Neural cell (in vitro differentiated cells): ENCODE data around the gene REV1. TPM values are rescaled to one million over a fixed set of nuclear protein-coding genes. Genes with fewer than 3 reads are reported as not detected.

Experiments
- H2AFZ ChIP-seq: fragments of 200-600, 300-800 bp; sonication (generic), shearing (Covaris generic); 2 replicates; pipeline ENCODE4 v1.6.0; 2014; ENCODE audit warnings: low read depth, mild to moderate bottlenecking, antibody characterized with exemption, low read length, moderate library complexity
- H3F3A ChIP-seq: fragments of 200-600 bp; shearing (Covaris generic); 2 replicates; pipeline ENCODE4 v1.6.1; 2016; ENCODE audit warnings: mild to moderate bottlenecking, moderate library complexity, mixed read lengths, antibody characterized with exemption, low read length; ENCODE audit not compliant: insufficient read depth, poor library complexity, severe bottlenecking
- H3K27ac ChIP-seq: fragments of 200-600, 300-800 bp; sonication (generic), shearing (Covaris generic); 2 replicates; pipeline ENCODE4 v1.5.1; 2014; ENCODE audit warnings: mild to moderate bottlenecking, low read length, moderate library complexity
- H3K27me3 ChIP-seq: fragments of 300-800, 200-600 bp; sonication (generic), shearing (Covaris generic); 2 replicates; pipeline ENCODE4 v1.6.0; 2014; ENCODE audit warnings: mild to moderate bottlenecking, low read depth, low read length, moderate library complexity; ENCODE audit not compliant: insufficient read depth
- H3K36me3 ChIP-seq: fragments of 300-800, 200-600 bp; sonication (generic), shearing (Covaris generic); 2 replicates; pipeline ENCODE4 v1.5.1; 2014; ENCODE audit warnings: mild to moderate bottlenecking, antibody characterized with exemption, low read length, moderate library complexity; ENCODE audit not compliant: insufficient read depth
- H3K4me2 ChIP-seq: fragments of 300-800, 200-600 bp; sonication (generic), shearing (Covaris generic); 2 replicates; pipeline ENCODE4 v1.6.0; 2014; ENCODE audit warnings: mild to moderate bottlenecking, low read length
- H3K4me3 ChIP-seq: fragments of 300-800, 200-600 bp; sonication (generic), shearing (Covaris generic); 2 replicates; pipeline ENCODE4 v1.5.1; 2014; ENCODE audit warnings: mild to moderate bottlenecking, low read length, moderate library complexity
- H3K79me2 ChIP-seq: fragments of 200-600 bp; shearing (Covaris generic); replicated peaks from 2 replicates; pipeline ENCODE4 v1.6.0; 2014; ENCODE audit warnings: mild to moderate bottlenecking, low read length, moderate library complexity; ENCODE audit not compliant: insufficient read depth
- H3K9ac ChIP-seq: fragments of 300-800, 200-600 bp; sonication (generic), shearing (Covaris generic); 2 replicates; pipeline ENCODE4 v1.6.1; 2016; ENCODE audit warnings: mild to moderate bottlenecking, low read length, mixed read lengths
- H3K9me2 ChIP-seq: fragments of 200-600 bp; shearing (Covaris generic); 2 replicates; pipeline ENCODE4 v1.6.1; 2016; ENCODE audit warnings: mild to moderate bottlenecking, low read length, mixed read lengths; ENCODE audit not compliant: insufficient read depth
- H3K9me3 ChIP-seq: fragments of 200-600, 300-800 bp; sonication (generic), shearing (Covaris generic); 2 replicates; pipeline ENCODE4 v1.6.1; 2016; ENCODE audit warnings: mild to moderate bottlenecking, mixed run types, low read length, moderate library complexity, mixed read lengths
- H4K20me1 ChIP-seq: fragments of 200-600 bp; shearing (Covaris generic); 2 replicates; pipeline ENCODE4 v1.6.1; 2016; ENCODE audit warnings: mild to moderate bottlenecking, mixed run types; ENCODE audit not compliant: insufficient read depth
- CTCF ChIP-seq: fragments of 450-650 bp; IDR thresholded peaks from 2 replicates; pipeline ENCODE4 v1.5.1; 2014; ENCODE audit warnings: antibody characterized with exemption, mild to moderate bottlenecking, moderate library complexity; ENCODE audit not compliant: poor library complexity, severe bottlenecking
- EP300 ChIP-seq: fragments of 450-650 bp; conservative IDR thresholded peaks from 2 replicates; pipeline ENCODE4 v1.6.1; 2014; ENCODE audit warnings: antibody characterized with exemption, mild to moderate bottlenecking, moderate library complexity; ENCODE audit not compliant: poor library complexity, severe bottlenecking
- EZH2 ChIP-seq: fragments of 200-600, 300-800 bp; shearing (Covaris generic), sonication (generic); IDR thresholded peaks from 2 replicates; pipeline ENCODE4 v1.6.1; 2014; ENCODE audit warnings: antibody characterized with exemption, low read length, borderline replicate concordance, mild to moderate bottlenecking; ENCODE audit not compliant: insufficient read depth, poor library complexity, severe bottlenecking
- MXI1 ChIP-seq: fragments of 450-650 bp; conservative IDR thresholded peaks from 2 replicates; pipeline ENCODE4 v1.6.1; 2014; ENCODE audit warnings: antibody characterized with exemption, mild to moderate bottlenecking; ENCODE audit not compliant: poor library complexity, severe bottlenecking
- POLR2AphosphoS5 ChIP-seq: IDR thresholded peaks from 2 replicates; pipeline ENCODE4 v1.6.1; 2012
- RAD21 ChIP-seq: fragments of 450-650 bp; conservative IDR thresholded peaks from 2 replicates; pipeline ENCODE4 v1.6.1; 2014; ENCODE audit warnings: antibody characterized with exemption, mild to moderate bottlenecking, moderate library complexity
- REST ChIP-seq: IDR thresholded peaks from 2 replicates; pipeline ENCODE4 v1.6.1; 2012; ENCODE audit warnings: borderline replicate concordance
- SMC3 ChIP-seq: fragments of 450-650 bp; conservative IDR thresholded peaks from 2 replicates; pipeline ENCODE4 v1.6.1; 2014; ENCODE audit warnings: antibody characterized with exemption, mild to moderate bottlenecking, moderate library complexity; ENCODE audit not compliant: poor library complexity
- TAF1 ChIP-seq: IDR thresholded peaks from 2 replicates; pipeline ENCODE4 v1.6.1; 2012; ENCODE audit warnings: low read depth
- polyA plus RNA-seq: library from polyadenylated mRNA; depleted of rRNA; stranded (reverse); fragments of >200 nt; gene quantifications from 2 replicates; pipeline ENCODE4 v1.2.3, GENCODE V29; 2014

The REV1 gene
- polyA plus RNA-seq, 1 donor from 2014 or later: 84.1 TPM

- Histone ChIP-seq H3K4me2 (no peak overlapping the region), H3K9me3 (no peaks in the 10 kb centered on the region), H2AFZ (no peak overlapping the region), H3K9ac (no peak overlapping the region), H3K9me2 (no peaks in the 10 kb centered on the region), H3K27me3 (peaks cover 28% of the 10 kb centered on the region), H4K20me1 (no peaks in the 10 kb centered on the region), H3K4me3 (no peak overlapping the region), H3K79me2 (no peaks in the 10 kb centered on the region), H3K27ac (no peak overlapping the region), H3F3A (no peaks in the 10 kb centered on the region), H3K36me3 (no peaks in the 10 kb centered on the region)
- no peak for TF ChIP-seq MXI1
- no peak for TF ChIP-seq EP300
- no peak for TF ChIP-seq TAF1
- no peak for TF ChIP-seq POLR2AphosphoS5
- no peak for TF ChIP-seq REST
- TF ChIP-seq CTCF: no peak
- no peak for TF ChIP-seq SMC3
- TF ChIP-seq EZH2: no peak
These were observed 34.2 kb upstream of the REV1 start for GRCh38 chr2:99524056-99524455.

GRCh38 chr2:99522157-99522556 is 32.3 kb upstream of the REV1 start:
- Histone ChIP-seq H2AFZ (no peak overlapping the region), H3K4me3 (no peak overlapping the region), H3K4me2 (no peak overlapping the region), H3K79me2 (no peaks in the 10 kb centered on the region), H3K9ac (no peak overlapping the region), H3K36me3 (no peaks in the 10 kb centered on the region), H3F3A (no peaks in the 10 kb centered on the region), H4K20me1 (no peaks in the 10 kb centered on the region), H3K27ac (no peak overlapping the region), H3K9me3 (no peaks in the 10 kb centered on the region), H3K27me3 (peaks cover 15% of the 10 kb centered on the region), H3K9me2 (no peaks in the 10 kb centered on the region)
- TF ChIP-seq EZH2 (no peak), TAF1 (no peak)

- H4K20me1 ChIP-seq: no peaks in the 10 kb centered on the region
- H3K36me3 ChIP-seq: no peaks in the 10 kb centered on the region
- H3K4me2 ChIP-seq: no peak overlapping the region
- no peaks in the 10 kb centered on the region for H3K79me2 ChIP-seq
- no peaks in the 10 kb centered on the region for H3K9me3 ChIP-seq
- TF ChIP-seq TAF1 (no peak), SMC3 (no peak), CTCF (no peak), MXI1 (no peak), EZH2 (no peak), RAD21 (no peak), EP300 (no peak), REST (no peak), POLR2AphosphoS5 (no peak)
- peaks cover 10% of the 10 kb centered on the region for H3K27me3 ChIP-seq
- H3K9ac ChIP-seq: no peak overlapping the region
- H3K4me3 ChIP-seq: no peak overlapping the region
- H3K27ac ChIP-seq: no peak overlapping the region
- no peaks in the 10 kb centered on the region for H3F3A ChIP-seq
- H3K9me2 ChIP-seq: no peaks in the 10 kb centered on the region
- H2AFZ ChIP-seq: no peak overlapping the region
These were observed 31.0 kb upstream of the REV1 start for GRCh38 chr2:99520813-99521212.
